ENCODE data around the gene ALOXE3.
A peak's percentile ranks its signal among the peaks of the same experiment; 100 is the strongest.

Gene ALOXE3

GRCh38 chr17:8117980-8118768, at the start of gene ALOXE3:
ALOXE3 (minus strand) TSS chr17:8118514; CDS start chr17:8117990, 524 bp downstream.
- DNase-seq, result peak in 11 of 56 donors; percentile 17 to 78 (median 40)

GRCh38 chr17:8167526-8167925, 49.2 kb upstream of the ALOXE3 start:
- no peak for DNase-seq

- no peak for DNase-seq
Measured at GRCh38 chr17:8166731-8167130, 48.4 kb upstream of the ALOXE3 start.

DNA sequence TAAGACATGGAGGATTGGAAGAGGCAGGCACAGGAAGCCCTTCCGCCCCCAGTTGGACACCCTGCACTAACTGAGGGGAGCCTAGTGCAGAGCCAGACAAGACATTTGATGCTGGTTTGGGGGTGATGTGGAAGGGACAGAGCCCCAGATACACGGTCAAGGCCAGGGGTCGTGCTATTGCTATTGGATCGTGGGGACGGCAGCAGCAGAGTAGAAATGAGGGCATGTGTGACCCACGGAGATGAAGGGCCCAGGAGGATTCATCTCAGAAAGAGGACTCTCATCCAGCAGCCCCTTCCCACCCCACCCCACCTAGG, 46.5 kb upstream of the ALOXE3 start:
- DNase-seq, result no peak

GRCh38 chr17:8163978-8164814, 45.9 kb upstream of the ALOXE3 start:
- DNase-seq, result peak in 35 of 56 donors; percentile 16 to 78 (median 45)

GRCh38 chr17:8162997-8163977, 45.0 kb upstream of the ALOXE3 start:
- DNase-seq, result peak in 16 of 56 donors; percentile 20 to 69 (median 54)

DNA sequence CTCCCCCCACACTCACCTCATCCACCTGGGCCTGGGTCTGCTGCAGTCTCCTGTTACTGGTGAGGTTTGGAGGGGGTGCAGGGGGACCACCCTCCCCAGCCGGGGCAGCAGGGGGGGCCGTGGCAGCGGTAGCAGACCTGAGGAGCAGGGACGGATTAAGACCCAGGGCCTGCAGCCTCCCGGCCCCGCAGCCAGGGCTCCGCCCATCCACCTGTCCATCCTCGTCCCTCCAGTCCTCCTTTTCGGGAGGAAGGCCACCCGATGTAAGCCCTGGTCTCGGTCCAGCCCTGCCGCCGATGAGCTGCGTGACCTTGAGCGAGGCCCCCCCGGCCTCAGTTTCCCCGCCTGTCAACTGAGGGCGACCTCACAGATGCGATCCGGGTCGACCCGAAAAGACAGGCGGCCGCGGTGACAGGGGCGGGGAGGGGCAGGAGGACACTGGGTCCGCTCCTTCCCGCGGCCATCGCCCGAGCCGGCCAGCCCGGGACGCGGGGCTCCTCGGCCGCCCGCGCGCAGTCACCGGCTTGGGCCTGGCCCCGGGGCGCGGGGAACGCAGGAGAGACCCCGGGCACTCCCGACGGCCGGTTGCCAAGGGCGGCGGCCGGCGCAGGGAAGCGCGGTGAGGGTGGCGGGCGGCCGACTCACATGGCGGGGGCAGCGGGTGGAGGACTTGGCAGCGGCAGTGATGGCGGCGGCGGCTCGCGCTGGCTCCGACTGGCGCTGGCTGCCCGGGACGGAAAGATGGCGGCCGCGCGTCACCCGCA, 44.1 kb upstream of the ALOXE3 start, which contains the start of gene VAMP2:
TSS of gene VAMP2 (minus strand) at position 716 of the 764 bp plus-strand sequence. CDS start at position 647, 69 bp downstream.
- DNase-seq, result peak in 45 of 56 donors; percentile 30 to 89 (median 66)

GRCh38 chr17:8161289-8162232, 43.2 kb upstream of the ALOXE3 start:
- no peak for DNase-seq

DNA sequence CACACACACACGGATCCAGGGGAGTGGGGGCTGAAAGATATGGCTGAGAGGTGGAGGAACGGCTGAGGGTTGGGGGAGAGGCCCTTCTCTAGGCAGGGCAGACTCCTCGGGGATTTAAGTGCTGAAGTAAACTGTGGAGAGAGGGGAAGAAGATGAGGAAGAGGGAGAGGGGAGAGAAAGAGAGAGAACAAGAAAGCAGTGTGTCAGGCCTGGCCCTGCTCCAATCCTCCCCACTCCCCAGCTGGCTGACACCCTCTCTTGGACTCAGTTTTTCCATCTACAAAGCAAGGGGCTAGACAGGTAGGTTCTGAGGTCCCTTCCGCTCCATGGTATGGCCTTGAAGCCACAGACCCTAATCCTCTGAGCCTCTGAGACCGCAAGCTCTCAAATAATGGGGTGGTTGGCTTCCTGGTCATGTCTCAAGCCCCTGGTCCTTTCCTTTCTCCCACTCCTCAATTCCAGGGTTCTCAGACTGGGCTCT, 42.5 kb upstream of the ALOXE3 start:
- DNase-seq, result peak in 1 of 56 donors; percentile 22

- DNase-seq, result no peak
Measured at GRCh38 chr17:8160224-8160577, 41.9 kb upstream of the ALOXE3 start.

- no peak for DNase-seq
Measured at GRCh38 chr17:8159459-8160223, 41.3 kb upstream of the ALOXE3 start.

GRCh38 chr17:8159032-8159400, 40.7 kb upstream of the ALOXE3 start:
- DNase-seq, result no peak

- peak in 55 of 56 donors; percentile 10 to 93 (median 73) for DNase-seq
Measured at GRCh38 chr17:8158267-8159031, 40.1 kb upstream of the ALOXE3 start.

DNA sequence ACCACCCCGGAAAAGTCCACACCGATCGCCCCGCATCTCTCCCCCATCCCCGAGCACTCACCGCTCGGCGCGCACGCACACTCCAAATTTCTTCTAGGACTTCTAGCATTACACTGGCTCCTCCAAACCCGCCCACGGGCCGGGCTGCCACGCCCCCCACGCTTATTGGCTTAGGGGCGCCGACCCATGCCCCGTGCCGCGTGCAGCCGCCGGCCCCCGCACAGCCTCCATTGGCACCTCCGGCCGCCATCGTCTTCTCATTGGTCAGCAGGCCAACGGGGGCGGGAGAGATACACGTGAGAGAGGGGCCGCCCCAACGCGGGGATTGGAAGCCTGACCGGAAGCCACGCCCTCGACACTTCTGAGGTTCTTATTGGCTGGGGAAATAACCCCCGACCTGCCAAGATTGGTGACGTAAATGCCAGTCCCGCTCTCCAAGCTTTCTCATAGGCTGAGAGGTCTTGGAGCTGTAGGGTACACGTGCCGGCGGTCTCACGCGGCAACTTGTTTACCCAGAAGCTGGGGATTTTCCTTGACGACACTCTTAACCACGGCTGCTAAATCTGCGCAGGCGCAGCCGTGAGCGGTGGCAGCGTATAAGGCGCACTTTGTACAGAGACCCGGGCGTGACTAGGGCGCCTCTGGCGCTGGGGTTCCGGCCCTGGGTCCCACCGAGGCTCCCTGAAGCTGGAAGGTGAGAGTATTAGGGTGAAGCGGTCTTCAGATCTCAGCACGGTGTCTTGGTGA, 38.1 kb upstream of the ALOXE3 start:
- DNase-seq, result peak; percentile 75 to 100 (median 99)

DNA sequence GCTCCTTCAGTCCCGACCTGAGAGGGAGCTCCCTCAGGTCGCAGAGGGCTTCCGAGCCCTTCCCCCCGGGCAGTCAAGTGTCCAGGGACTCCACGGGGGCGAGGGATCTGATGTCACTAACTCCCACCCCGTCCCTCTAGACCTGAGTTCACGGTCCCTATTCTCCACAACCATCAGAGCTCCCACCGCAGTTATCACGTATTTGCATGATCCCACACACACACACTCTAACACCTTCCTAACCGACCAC, 37.6 kb upstream of the ALOXE3 start:
- no peak for DNase-seq

GRCh38 chr17:8155231-8155995, 37.1 kb upstream of the ALOXE3 start:
- peak in 2 of 56 donors; percentile 21 to 34 for DNase-seq
